HepG2 (cell line): ENCODE measurements around the gene SMG7. TPM values are rescaled to one million over a fixed set of nuclear protein-coding genes. Genes with fewer than 3 reads are reported as not detected.

ENCODE experiments used
- FIP1L1 ChIP-seq: fragments of 200-400 bp; formaldehyde crosslinking; IDR thresholded peaks from 2 replicates; pipeline ENCODE4 v1.6.1; 2018; ENCODE audit warnings: low read depth, mild to moderate bottlenecking, low read length, moderate library complexity, borderline replicate concordance; ENCODE audit not compliant: insufficient read depth
- HMG20B ChIP-seq: conservative IDR thresholded peaks from 2 replicates; pipeline ENCODE4 v1.6.1; 2016; ENCODE audit warnings: missing genetic modification reagents, missing compliant biosample characterization
- HOXA7 ChIP-seq: sonication (generic); formaldehyde crosslinking; IDR thresholded peaks from 2 replicates; pipeline ENCODE4 v1.8.1; 2022; ENCODE audit warnings: mild to moderate bottlenecking, missing genetic modification reagents, moderate library complexity
- HOXD1 ChIP-seq: sonication (generic); formaldehyde crosslinking; IDR thresholded peaks from 2 replicates; pipeline ENCODE4 v1.5.0; 2020; ENCODE audit warnings: missing genetic modification reagents
- JARID2 ChIP-seq: sonication (generic); formaldehyde crosslinking; IDR thresholded peaks from 2 replicates; pipeline ENCODE4 v1.8.1; 2023; ENCODE audit warnings: missing genetic modification reagents, inconsistent platforms; ENCODE audit not compliant: insufficient replicate concordance
- KLF13 ChIP-seq: sonication (generic); formaldehyde crosslinking; IDR thresholded peaks from 2 replicates; pipeline ENCODE4 v1.4.0; 2020; ENCODE audit warnings: mild to moderate bottlenecking, missing genetic modification reagents
- RERE ChIP-seq: IDR thresholded peaks from 2 replicates; pipeline ENCODE4 v1.6.1; 2016; ENCODE audit warnings: low read depth, missing genetic modification reagents, missing compliant biosample characterization
- TFAP4 ChIP-seq: sonication (generic); IDR thresholded peaks from 2 replicates; pipeline ENCODE4 v1.6.1; 2016; ENCODE audit warnings: low read depth, borderline replicate concordance
- ZNF280B ChIP-seq: sonication (generic); formaldehyde crosslinking; IDR thresholded peaks from 2 replicates; pipeline ENCODE4 v1.5.0; 2020; ENCODE audit warnings: missing genetic modification reagents, mild to moderate bottlenecking, borderline replicate concordance
- ZNF292 ChIP-seq: sonication (generic); formaldehyde crosslinking; IDR thresholded peaks from 2 replicates; pipeline ENCODE4 v1.8.1; 2022; ENCODE audit warnings: mild to moderate bottlenecking, low read depth, missing genetic modification reagents, borderline replicate concordance
- ZNF33A ChIP-seq: sonication (generic); formaldehyde crosslinking; IDR thresholded peaks from 2 replicates; pipeline ENCODE4 v1.5.1; 2020; ENCODE audit warnings: missing genetic modification reagents, mild to moderate bottlenecking, moderate library complexity, borderline replicate concordance
- ZNF552 ChIP-seq: sonication (generic); formaldehyde crosslinking; IDR thresholded peaks from 2 replicates; pipeline ENCODE4 v1.9.0; 2022; ENCODE audit warnings: missing genetic modification reagents, mild to moderate bottlenecking, borderline replicate concordance
- ZNF737 ChIP-seq: sonication (generic); formaldehyde crosslinking; IDR thresholded peaks from 2 replicates; pipeline ENCODE4 v1.5.0; 2020; ENCODE audit warnings: missing genetic modification reagents, mild to moderate bottlenecking, borderline replicate concordance
- polyA plus RNA-seq, 8 experiments: library from polyadenylated mRNA; depleted of rRNA in 3 of 8; stranded (reverse) in 7 of 8; unstranded in 1 of 8; fragments of >200 nt; fragmentation: Illumina TruSeq in 4 of 8; extraction: Trizol in 4 of 8; gene quantifications; 2 replicates each; pipeline versions ENCODE4 v1.2.1 to v1.2.3, GENCODE V29; 2011 to 2016; ENCODE audit warnings: low read depth in 4 of 8, missing spikeins in 1 of 8, mixed read lengths in 1 of 8; ENCODE audit not compliant: insufficient read depth in 1 of 8
- total RNA-seq, 5 experiments: library from RNA; depleted of rRNA; stranded (reverse); fragments of >200 nt; fragmentation: Illumina TruSeq; extraction: Trizol; gene quantifications; 2 replicates each; pipeline ENCODE4 v1.2.3, GENCODE V29; 2016; ENCODE audit warnings: low read depth in 1 of 5
- TF ChIP-seq, protein P1 (sequence below), 2 experiments: IDR thresholded peaks; 2 replicates each; pipeline ENCODE4 v1.6.1; 2011 to 2012; ENCODE audit warnings: low read length in 2 of 2, borderline replicate concordance in 1 of 2, low read depth in 1 of 2, mild to moderate bottlenecking in 1 of 2, moderate library complexity in 1 of 2

The SMG7 gene
- total and polyA plus RNA-seq, 2 of the 13 experiments (the other 11 are each of a cell fraction or from before 2014, with no cell fraction given) = 14.9 to 27.9 TPM

- TF ChIP-seq KLF13 (CRISPR knock-in tag) (no peak), JARID2 (CRISPR knock-in tag) (no peak), HMG20B (no peak), HOXA7 (CRISPR knock-in tag) (no peak), RERE (CRISPR knock-in tag) (no peak), ZNF552 (CRISPR knock-in tag) (no peak), ZNF280B (CRISPR knock-in tag) (no peak), ZNF737 (CRISPR knock-in tag) (no peak), ZNF33A (CRISPR knock-in tag) (no peak; the same call in 1 of the 2 replicates), TFAP4 (peak; percentile 24; the same call in 1 of the 2 replicates), HOXD1 (0 out of 2 replicates have a peak, but pooled peaks have one; percentile 32), ZNF292 (0 out of 2 replicates have a peak, but pooled peaks have one; percentile 5), FIP1L1 (no peak)
- TF ChIP-seq, protein P1, sequence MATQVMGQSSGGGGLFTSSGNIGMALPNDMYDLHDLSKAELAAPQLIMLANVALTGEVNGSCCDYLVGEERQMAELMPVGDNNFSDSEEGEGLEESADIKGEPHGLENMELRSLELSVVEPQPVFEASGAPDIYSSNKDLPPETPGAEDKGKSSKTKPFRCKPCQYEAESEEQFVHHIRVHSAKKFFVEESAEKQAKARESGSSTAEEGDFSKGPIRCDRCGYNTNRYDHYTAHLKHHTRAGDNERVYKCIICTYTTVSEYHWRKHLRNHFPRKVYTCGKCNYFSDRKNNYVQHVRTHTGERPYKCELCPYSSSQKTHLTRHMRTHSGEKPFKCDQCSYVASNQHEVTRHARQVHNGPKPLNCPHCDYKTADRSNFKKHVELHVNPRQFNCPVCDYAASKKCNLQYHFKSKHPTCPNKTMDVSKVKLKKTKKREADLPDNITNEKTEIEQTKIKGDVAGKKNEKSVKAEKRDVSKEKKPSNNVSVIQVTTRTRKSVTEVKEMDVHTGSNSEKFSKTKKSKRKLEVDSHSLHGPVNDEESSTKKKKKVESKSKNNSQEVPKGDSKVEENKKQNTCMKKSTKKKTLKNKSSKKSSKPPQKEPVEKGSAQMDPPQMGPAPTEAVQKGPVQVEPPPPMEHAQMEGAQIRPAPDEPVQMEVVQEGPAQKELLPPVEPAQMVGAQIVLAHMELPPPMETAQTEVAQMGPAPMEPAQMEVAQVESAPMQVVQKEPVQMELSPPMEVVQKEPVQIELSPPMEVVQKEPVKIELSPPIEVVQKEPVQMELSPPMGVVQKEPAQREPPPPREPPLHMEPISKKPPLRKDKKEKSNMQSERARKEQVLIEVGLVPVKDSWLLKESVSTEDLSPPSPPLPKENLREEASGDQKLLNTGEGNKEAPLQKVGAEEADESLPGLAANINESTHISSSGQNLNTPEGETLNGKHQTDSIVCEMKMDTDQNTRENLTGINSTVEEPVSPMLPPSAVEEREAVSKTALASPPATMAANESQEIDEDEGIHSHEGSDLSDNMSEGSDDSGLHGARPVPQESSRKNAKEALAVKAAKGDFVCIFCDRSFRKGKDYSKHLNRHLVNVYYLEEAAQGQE (IDR thresholded peaks at IDR 0.05; ENCODE audit: borderline replicate concordance in 1 of 2, low read depth in 1 of 2, low read length in 2 of 2) = 0 out of 4 replicates have a peak, but pooled peaks of 1 of the 2 experiments have one; percentile 35
Observed at GRCh38 chr1:183471743-183472487, 384 bp upstream of the SMG7 start (continued).
